Measurements from ENCODE around the gene HOXB9. TPM values are rescaled to one million over a fixed set of nuclear protein-coding genes. Genes with fewer than 3 reads are reported as not detected.

HOXB9 gene
- total RNA-seq, 1 experiment from 2014 or later: 1.4 TPM

DNA sequence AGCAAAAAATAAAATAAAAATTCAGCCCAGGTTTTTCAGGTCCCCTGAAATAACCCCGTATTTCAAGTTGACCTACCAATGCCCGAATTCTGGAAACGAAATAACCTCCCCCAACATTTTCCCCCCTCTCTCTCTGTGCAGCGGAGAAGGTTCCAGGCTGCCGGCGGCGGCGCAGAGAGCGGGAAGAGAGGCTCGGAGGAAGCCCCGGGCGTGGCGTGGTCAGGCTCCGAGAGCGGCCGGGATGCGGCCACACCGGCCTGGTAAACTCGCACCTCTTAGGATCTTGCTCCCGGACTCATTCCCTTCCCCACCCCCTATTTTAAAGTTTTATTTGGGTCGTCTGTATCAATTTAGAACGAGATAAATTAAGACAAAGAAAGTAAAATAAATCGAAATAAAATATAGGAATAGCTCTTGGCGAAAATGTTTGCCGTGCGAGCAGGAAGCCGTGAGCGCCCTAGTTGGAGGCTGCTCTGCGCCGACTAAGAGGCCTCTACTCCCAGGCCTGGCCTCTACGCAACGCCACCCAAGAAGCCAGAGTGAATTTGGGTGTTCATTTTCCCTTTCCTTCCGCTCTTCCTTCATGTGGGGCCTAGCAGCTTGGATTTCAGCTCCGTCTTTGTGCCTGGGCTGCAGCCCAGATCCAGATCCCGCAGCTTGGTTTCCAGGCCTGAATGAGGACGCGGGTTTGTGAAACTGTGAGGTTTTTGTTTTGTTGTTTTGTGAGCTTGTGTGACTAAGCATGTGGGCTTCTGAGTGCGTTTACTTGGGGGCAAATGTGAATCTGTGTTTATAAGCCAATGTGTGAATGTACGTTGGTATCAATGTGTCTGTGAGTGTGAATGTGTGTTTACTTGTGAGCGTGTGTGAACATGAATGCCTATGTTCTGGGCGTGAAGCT is 19.9 kb downstream of the HOXB9 start:
- no TSS peak for BruUV-seq (replicated peaks)
- intact Hi-C loops (cut with micrococcal nuclease): no loop called here
- Mint-ChIP-seq H3K9me3 (ENCODE audit: unreplicated experiment) (no peaks in the 10 kb centered on the region), H3K4me1 (ENCODE audit: insufficient read depth, unreplicated experiment) (peaks cover 5% of the 10 kb centered on the region), H3K36me3 (ENCODE audit: insufficient read depth, unreplicated experiment) (no peaks in the 10 kb centered on the region), H3K27me3 (ENCODE audit: insufficient read depth, unreplicated experiment) (peaks cover 88% of the 10 kb centered on the region), H3K27ac (ENCODE audit: low read depth, unreplicated experiment) (no peak overlapping the region), H3K4me3 (ENCODE audit: unreplicated experiment) (no peak overlapping the region)
- TF ChIP-seq, protein P1, sequence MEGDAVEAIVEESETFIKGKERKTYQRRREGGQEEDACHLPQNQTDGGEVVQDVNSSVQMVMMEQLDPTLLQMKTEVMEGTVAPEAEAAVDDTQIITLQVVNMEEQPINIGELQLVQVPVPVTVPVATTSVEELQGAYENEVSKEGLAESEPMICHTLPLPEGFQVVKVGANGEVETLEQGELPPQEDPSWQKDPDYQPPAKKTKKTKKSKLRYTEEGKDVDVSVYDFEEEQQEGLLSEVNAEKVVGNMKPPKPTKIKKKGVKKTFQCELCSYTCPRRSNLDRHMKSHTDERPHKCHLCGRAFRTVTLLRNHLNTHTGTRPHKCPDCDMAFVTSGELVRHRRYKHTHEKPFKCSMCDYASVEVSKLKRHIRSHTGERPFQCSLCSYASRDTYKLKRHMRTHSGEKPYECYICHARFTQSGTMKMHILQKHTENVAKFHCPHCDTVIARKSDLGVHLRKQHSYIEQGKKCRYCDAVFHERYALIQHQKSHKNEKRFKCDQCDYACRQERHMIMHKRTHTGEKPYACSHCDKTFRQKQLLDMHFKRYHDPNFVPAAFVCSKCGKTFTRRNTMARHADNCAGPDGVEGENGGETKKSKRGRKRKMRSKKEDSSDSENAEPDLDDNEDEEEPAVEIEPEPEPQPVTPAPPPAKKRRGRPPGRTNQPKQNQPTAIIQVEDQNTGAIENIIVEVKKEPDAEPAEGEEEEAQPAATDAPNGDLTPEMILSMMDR (IDR thresholded peaks at IDR 0.05; ENCODE audit: unreplicated experiment): no peak
- POLR2A ChIA-PET: interaction anchor here (0.6 kb wide), 1 partner anchor 140 kb away, joined by 5 read pairs; no protein-coding TSS in a partner anchor
- DNase-seq (ENCODE audit: unreplicated experiment): no peak
- CTCF ChIA-PET: interaction anchor here (0.6 to 1.6 kb wide), 4 partner anchors 8 to 302 kb away, joined by 3 to 4 read pairs (median 3); no protein-coding TSS in a partner anchor

DNA sequence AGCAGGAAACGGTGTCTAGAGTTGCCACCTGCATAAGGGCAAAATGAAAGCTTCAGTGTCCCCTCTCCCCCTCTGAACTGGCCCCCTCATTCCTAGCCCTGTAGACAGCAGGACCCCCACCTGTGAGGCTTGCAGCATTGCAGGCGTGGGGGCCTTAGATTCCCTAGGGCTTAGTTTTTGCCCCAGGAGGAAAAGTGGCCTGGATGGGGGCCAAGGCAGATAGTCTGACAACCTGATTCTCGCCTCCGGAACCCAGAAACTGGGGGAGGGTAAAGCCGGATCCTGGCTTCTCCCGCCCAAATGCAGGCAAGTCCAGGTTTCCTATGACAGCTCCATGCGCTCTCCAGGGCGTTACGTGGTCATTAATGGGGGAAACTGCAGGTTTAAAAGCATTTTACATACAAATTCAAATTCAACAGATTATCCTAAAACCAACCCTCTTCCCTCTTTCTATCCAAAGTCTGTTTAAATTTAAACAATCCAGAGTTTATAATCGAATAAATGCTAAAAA is 20.7 kb downstream of the HOXB9 start:
- BruUV-seq (replicated peaks): no TSS peak
- ChIA-PET CTCF (interaction anchor here (1.6 kb wide), 1 partner anchor 9 kb away, joined by 4 read pairs; no protein-coding TSS in a partner anchor), POLR2A (no interaction called here)
- Mint-ChIP-seq H3K36me3 (ENCODE audit: insufficient read depth, unreplicated experiment) (no peaks in the 10 kb centered on the region), H3K4me1 (ENCODE audit: insufficient read depth, unreplicated experiment) (peaks cover 5% of the 10 kb centered on the region), H3K27ac (ENCODE audit: low read depth, unreplicated experiment) (no peak overlapping the region), H3K27me3 (ENCODE audit: insufficient read depth, unreplicated experiment) (peaks cover 88% of the 10 kb centered on the region), H3K9me3 (ENCODE audit: unreplicated experiment) (no peaks in the 10 kb centered on the region), H3K4me3 (ENCODE audit: unreplicated experiment) (no peak overlapping the region)
- intact Hi-C loops (cut with micrococcal nuclease): no loop called here
- DNase-seq (ENCODE audit: unreplicated experiment): no peak
- TF ChIP-seq, protein P1 (IDR thresholded peaks at IDR 0.05; ENCODE audit: unreplicated experiment): no peak

DNA sequence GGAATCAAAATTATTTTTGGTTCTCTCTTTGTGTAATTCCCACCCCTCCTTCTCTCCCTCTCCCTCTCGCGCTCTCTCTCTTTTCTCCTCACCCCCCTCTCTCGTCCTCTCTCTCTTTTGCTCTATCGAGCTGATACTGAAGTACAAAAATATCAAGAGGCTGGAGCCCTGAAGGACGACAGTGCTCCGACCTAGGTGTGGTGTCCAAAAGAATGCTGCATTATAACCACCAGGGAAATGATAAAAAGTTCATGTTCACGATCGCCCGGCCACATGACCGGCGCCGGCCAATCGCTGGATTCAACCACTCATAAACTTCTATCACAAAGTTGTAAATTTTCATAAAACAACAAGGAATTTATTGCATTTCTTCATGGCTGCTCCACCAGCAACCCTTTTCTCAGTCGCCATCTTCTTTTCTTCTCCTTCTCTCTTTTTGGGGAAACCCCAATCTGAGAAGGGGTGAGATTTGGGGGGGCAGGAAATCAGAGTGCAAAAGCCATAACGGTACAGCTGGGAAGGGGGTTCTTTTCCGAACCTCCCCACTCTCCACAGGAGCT is 21.3 kb downstream of the HOXB9 start, which contains the start of gene HOXB6:
HOXB6 (minus strand) TSS at position 217 of the 560 bp plus-strand sequence. CDS start 6,836 bp downstream, outside the sequence.
- Mint-ChIP-seq H3K27me3 (ENCODE audit: insufficient read depth, unreplicated experiment) (peaks cover 91% of the 10 kb centered on the region), H3K9me3 (ENCODE audit: unreplicated experiment) (no peaks in the 10 kb centered on the region), H3K27ac (ENCODE audit: low read depth, unreplicated experiment) (no peak within 1 kb of the TSS), H3K4me1 (ENCODE audit: insufficient read depth, unreplicated experiment) (peaks cover 5% of the 10 kb centered on the region), H3K36me3 (ENCODE audit: insufficient read depth, unreplicated experiment) (no peaks in the 10 kb centered on the region), H3K4me3 (ENCODE audit: unreplicated experiment) (no peak within 1 kb of the TSS)
- DNase-seq (ENCODE audit: unreplicated experiment): no peak
- intact Hi-C loops (cut with micrococcal nuclease): no loop called here
- ChIA-PET CTCF (interaction anchor here (0.7 to 1.6 kb wide), 2 partner anchors 10 kb away, joined by 4 read pairs; no protein-coding TSS in a partner anchor), POLR2A (no interaction called here)
- TF ChIP-seq, protein P1 (IDR thresholded peaks at IDR 0.05; ENCODE audit: unreplicated experiment): no peak
- BruUV-seq (replicated peaks): no TSS peak

Data from MCF 10A (cell line).